ENCODE results near the gene HIP1. TPM values are rescaled to one million over a fixed set of nuclear protein-coding genes. Genes with fewer than 3 reads are reported as not detected.

HIP1 gene
- total and polyA plus RNA-seq, 2 of the 13 experiments (the other 11 are each of a cell fraction or from before 2014, with no cell fraction given), result 4.5 to 6.2 TPM

DNA sequence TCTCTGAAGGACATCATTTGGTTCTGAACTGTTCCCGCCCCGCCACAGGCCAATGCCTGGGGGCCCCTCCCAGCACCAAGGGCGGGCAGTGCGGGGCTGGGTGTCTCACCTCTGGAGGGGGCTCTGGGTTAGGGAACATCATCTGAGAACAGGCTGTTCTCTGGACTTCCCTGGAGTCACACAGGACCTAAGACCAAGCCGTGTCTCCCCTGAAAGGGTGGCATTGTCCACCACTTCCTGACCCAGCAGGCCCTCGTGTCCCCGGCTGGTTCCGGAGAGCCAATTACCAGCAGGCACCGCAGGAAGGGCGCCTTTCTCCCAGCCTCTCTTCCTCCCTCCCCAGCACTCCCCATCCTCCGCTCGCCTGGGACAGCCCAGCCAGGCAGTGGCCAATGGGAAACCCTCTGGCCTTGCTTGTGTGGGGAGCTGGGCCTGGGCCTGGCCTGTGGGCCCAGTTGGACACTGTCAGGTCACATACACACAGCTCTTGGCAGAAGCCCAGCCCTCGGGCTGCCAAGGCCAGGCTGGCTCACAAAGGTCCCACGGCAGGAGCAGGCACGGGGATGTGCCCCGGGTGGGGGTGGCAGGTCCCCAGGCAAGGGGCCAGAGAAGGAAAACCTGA lies 127.1 kb downstream of the HIP1 start (continued):
- TF ChIP-seq MTF2 (CRISPR knock-in tag; IDR thresholded peaks at IDR 0.05; ENCODE audit: borderline replicate concordance) (no peak), ZNF577 (CRISPR knock-in tag; IDR thresholded peaks at IDR 0.05; ENCODE audit: borderline replicate concordance, low read depth) (no peak), SOX5 (CRISPR knock-in tag; IDR thresholded peaks at IDR 0.05; ENCODE audit: borderline replicate concordance) (peak; percentile 43; the same call in 1 of the 2 replicates), ZNF557 (CRISPR knock-in tag; IDR thresholded peaks at IDR 0.05) (no peak), ZNF614 (CRISPR knock-in tag; IDR thresholded peaks at IDR 0.05; ENCODE audit: borderline replicate concordance) (peak; percentile 45; the same call in 1 of the 2 replicates), ZFX (CRISPR knock-in tag; IDR thresholded peaks at IDR 0.05; ENCODE audit: low read depth) (peak; percentile 99), ZMAT3 (CRISPR knock-in tag; conservative IDR thresholded peaks at IDR 0.05) (no peak), ZZZ3 (CRISPR knock-in tag; IDR thresholded peaks at IDR 0.05; ENCODE audit: borderline replicate concordance) (peak; percentile 35; the same call in 1 of the 2 replicates), REL (CRISPR knock-in tag; conservative IDR thresholded peaks at IDR 0.05) (no peak), ZMYM4 (CRISPR knock-in tag; IDR thresholded peaks at IDR 0.05) (peak; percentile 42; the same call in 1 of the 2 replicates), HOXA9 (CRISPR knock-in tag; IDR thresholded peaks at IDR 0.05; ENCODE audit: borderline replicate concordance) (no peak), GABPB1 (CRISPR knock-in tag; IDR thresholded peaks at IDR 0.05) (peak; percentile 84), HNF4G (IDR thresholded peaks at IDR 0.05; ENCODE audit: borderline replicate concordance, low read depth, low read length) (peak; percentile 2; the same call in 1 of the 2 replicates), HNF4G (CRISPR knock-in tag; IDR thresholded peaks at IDR 0.05; ENCODE audit: borderline replicate concordance, low read depth) (no peak), ZNF367 (CRISPR knock-in tag; IDR thresholded peaks at IDR 0.05; ENCODE audit: borderline replicate concordance) (no peak), ZFP36L1 (CRISPR knock-in tag; IDR thresholded peaks at IDR 0.05) (no peak), ZBTB21 (CRISPR knock-in tag; IDR thresholded peaks at IDR 0.05) (no peak), FOXM1 (CRISPR knock-in tag; IDR thresholded peaks at IDR 0.05) (no peak), ARNTL (CRISPR knock-in tag; IDR thresholded peaks at IDR 0.05) (no peak), ZNF12 (CRISPR knock-in tag; IDR thresholded peaks at IDR 0.05) (no peak), BORCS8-MEF2B (CRISPR knock-in tag; IDR thresholded peaks at IDR 0.05) (no peak), ZNF441 (CRISPR knock-in tag; IDR thresholded peaks at IDR 0.05; ENCODE audit: borderline replicate concordance) (no peak)
- TF ChIP-seq, protein P1, sequence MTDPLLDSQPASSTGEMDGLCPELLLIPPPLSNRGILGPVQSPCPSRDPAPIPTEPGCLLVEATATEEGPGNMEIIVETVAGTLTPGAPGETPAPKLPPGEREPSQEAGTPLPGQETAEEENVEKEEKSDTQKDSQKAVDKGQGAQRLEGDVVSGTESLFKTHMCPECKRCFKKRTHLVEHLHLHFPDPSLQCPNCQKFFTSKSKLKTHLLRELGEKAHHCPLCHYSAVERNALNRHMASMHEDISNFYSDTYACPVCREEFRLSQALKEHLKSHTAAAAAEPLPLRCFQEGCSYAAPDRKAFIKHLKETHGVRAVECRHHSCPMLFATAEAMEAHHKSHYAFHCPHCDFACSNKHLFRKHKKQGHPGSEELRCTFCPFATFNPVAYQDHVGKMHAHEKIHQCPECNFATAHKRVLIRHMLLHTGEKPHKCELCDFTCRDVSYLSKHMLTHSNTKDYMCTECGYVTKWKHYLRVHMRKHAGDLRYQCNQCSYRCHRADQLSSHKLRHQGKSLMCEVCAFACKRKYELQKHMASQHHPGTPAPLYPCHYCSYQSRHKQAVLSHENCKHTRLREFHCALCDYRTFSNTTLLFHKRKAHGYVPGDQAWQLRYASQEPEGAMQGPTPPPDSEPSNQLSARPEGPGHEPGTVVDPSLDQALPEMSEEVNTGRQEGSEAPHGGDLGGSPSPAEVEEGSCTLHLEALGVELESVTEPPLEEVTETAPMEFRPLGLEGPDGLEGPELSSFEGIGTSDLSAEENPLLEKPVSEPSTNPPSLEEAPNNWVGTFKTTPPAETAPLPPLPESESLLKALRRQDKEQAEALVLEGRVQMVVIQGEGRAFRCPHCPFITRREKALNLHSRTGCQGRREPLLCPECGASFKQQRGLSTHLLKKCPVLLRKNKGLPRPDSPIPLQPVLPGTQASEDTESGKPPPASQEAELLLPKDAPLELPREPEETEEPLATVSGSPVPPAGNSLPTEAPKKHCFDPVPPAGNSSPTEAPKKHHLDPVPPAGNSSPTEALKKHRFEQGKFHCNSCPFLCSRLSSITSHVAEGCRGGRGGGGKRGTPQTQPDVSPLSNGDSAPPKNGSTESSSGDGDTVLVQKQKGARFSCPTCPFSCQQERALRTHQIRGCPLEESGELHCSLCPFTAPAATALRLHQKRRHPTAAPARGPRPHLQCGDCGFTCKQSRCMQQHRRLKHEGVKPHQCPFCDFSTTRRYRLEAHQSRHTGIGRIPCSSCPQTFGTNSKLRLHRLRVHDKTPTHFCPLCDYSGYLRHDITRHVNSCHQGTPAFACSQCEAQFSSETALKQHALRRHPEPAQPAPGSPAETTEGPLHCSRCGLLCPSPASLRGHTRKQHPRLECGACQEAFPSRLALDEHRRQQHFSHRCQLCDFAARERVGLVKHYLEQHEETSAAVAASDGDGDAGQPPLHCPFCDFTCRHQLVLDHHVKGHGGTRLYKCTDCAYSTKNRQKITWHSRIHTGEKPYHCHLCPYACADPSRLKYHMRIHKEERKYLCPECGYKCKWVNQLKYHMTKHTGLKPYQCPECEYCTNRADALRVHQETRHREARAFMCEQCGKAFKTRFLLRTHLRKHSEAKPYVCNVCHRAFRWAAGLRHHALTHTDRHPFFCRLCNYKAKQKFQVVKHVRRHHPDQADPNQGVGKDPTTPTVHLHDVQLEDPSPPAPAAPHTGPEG (CRISPR knock-in tag; IDR thresholded peaks at IDR 0.05), result no peak
- TF ChIP-seq, protein P2, sequence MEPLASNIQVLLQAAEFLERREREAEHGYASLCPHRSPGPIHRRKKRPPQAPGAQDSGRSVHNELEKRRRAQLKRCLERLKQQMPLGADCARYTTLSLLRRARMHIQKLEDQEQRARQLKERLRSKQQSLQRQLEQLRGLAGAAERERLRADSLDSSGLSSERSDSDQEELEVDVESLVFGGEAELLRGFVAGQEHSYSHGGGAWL (CRISPR knock-in tag; IDR thresholded peaks at IDR 0.05), result no peak
- TF ChIP-seq, protein P3, sequence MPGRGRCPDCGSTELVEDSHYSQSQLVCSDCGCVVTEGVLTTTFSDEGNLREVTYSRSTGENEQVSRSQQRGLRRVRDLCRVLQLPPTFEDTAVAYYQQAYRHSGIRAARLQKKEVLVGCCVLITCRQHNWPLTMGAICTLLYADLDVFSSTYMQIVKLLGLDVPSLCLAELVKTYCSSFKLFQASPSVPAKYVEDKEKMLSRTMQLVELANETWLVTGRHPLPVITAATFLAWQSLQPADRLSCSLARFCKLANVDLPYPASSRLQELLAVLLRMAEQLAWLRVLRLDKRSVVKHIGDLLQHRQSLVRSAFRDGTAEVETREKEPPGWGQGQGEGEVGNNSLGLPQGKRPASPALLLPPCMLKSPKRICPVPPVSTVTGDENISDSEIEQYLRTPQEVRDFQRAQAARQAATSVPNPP (CRISPR knock-in tag; IDR thresholded peaks at IDR 0.05), result no peak

Measured in HepG2 (cell line).